ENCODE data around the gene DDN.
A peak's percentile ranks its signal among the peaks of the same experiment; 100 is the strongest.

Gene DDN

GRCh38 chr12:48972952-48973483 is 26.2 kb downstream of the DDN start:
- no peaks in the 10 kb centered on the region for H3K9me3 ChIP-seq (ENCODE audit: low read depth, low read length)
- no peak for TF ChIP-seq POLR2AphosphoS5 (IDR thresholded peaks at IDR 0.05; ENCODE audit: borderline replicate concordance, low read depth, low read length)
- TF ChIP-seq EZH2 (IDR thresholded peaks at IDR 0.05): no peak
- TF ChIP-seq FOXP2 (optimal IDR thresholded peaks at IDR 0.05; ENCODE audit: control extremely low read depth, extremely low read length, insufficient read depth): no peak
- no peak overlapping the region for H3K27ac ChIP-seq
- no peak overlapping the region for H3K9ac ChIP-seq (ENCODE audit: insufficient read length)
- no peaks in the 10 kb centered on the region for H3K36me3 ChIP-seq (ENCODE audit: insufficient read depth, low read length)
- no peak for DNase-seq (ENCODE audit: low read depth, low spot score)
- no peak overlapping the region for H3K4me3 ChIP-seq

GRCh38 chr12:48972213-48972951 is 26.8 kb downstream of the DDN start:
- no peak overlapping the region for H3K27ac ChIP-seq
- DNase-seq (ENCODE audit: low read depth, low spot score): no peak

GRCh38 chr12:48970702-48971334 is 28.4 kb downstream of the DDN start:
- H3K9ac ChIP-seq (ENCODE audit: insufficient read length): peak overlapping the region; percentile 73
- DNase-seq (ENCODE audit: low read depth, low spot score): no peak
- H3K27ac ChIP-seq: no peak overlapping the region
- TF ChIP-seq EZH2 (IDR thresholded peaks at IDR 0.05): no peak
- H3K4me3 ChIP-seq: peak overlapping the region; percentile 91
- H3K36me3 ChIP-seq (ENCODE audit: insufficient read depth, low read length): no peaks in the 10 kb centered on the region
- H3K9me3 ChIP-seq (ENCODE audit: low read depth, low read length): no peaks in the 10 kb centered on the region

More at GRCh38 chr12:48972213-48972951, 26.8 kb downstream of the DDN start:
- H3K9ac ChIP-seq (ENCODE audit: insufficient read length): no peak overlapping the region
- H3K4me3 ChIP-seq: peak overlapping the region; percentile 91
- no peaks in the 10 kb centered on the region for H3K36me3 ChIP-seq (ENCODE audit: insufficient read depth, low read length)
- TF ChIP-seq FOXP2 (optimal IDR thresholded peaks at IDR 0.05; ENCODE audit: control extremely low read depth, extremely low read length, insufficient read depth): no peak
- TF ChIP-seq EZH2 (IDR thresholded peaks at IDR 0.05): no peak
- no peak for TF ChIP-seq POLR2AphosphoS5 (IDR thresholded peaks at IDR 0.05; ENCODE audit: borderline replicate concordance, low read depth, low read length)
- no peaks in the 10 kb centered on the region for H3K9me3 ChIP-seq (ENCODE audit: low read depth, low read length)

DNA sequence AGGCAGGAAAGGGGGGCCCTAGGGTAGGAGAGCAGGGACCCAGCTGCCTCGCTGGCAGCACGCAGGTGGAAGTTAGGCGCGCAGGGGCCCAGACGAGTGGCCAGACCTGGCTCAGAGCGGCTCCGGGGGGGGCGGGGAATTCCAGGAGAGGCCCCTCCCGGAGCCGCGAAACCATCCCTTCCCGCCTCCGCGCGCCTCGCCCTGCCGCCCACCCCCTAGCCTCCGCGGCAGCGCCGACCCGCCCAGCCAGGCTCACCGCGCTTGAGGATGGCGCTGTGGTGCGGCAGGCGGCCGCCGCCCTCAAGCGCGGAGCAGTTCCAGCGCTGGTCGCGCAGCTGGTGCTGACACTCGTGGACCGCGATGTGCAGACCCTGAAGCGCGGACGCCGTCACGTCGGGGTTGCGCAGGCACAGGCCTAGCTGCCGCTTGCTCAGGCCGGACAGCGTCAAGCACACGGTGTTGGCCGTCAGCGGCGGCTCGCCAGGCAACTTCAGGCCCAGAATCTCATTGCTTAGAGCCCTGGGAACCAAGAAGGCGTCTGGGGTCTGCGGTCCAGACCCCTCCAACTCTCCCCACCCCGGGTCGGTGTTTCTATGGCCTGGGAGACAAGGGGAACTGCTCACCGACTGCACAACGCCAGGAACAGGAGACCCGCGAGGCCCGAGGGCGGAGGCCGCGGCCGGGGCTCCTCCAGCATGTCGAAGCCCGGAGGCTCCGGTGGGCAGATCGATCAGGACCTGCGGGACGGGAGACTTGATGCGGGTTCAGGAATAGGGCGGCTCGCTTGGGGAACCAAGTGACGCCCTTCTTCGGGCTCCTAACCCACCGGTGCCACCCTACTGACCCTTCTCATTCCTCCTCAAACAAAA is 29.1 kb downstream of the DDN start:
- no peak for TF ChIP-seq EZH2 (IDR thresholded peaks at IDR 0.05)
- no peak for TF ChIP-seq POLR2AphosphoS5 (IDR thresholded peaks at IDR 0.05; ENCODE audit: borderline replicate concordance, low read depth, low read length)
- TF ChIP-seq FOXP2 (optimal IDR thresholded peaks at IDR 0.05; ENCODE audit: control extremely low read depth, extremely low read length, insufficient read depth): no peak
- DNase-seq (ENCODE audit: low read depth, low spot score): no peak
- Histone ChIP-seq H3K27ac (no peak overlapping the region), H3K9ac (ENCODE audit: insufficient read length) (no peak overlapping the region), H3K9me3 (ENCODE audit: low read depth, low read length) (no peaks in the 10 kb centered on the region), H3K4me3 (peak overlapping the region; percentile 91), H3K36me3 (ENCODE audit: insufficient read depth, low read length) (no peaks in the 10 kb centered on the region)

GRCh38 chr12:48969160-48969771 is 29.9 kb downstream of the DDN start:
- TF ChIP-seq POLR2AphosphoS5 (IDR thresholded peaks at IDR 0.05; ENCODE audit: borderline replicate concordance, low read depth, low read length) (no peak), EZH2 (IDR thresholded peaks at IDR 0.05) (no peak), FOXP2 (optimal IDR thresholded peaks at IDR 0.05; ENCODE audit: control extremely low read depth, extremely low read length, insufficient read depth) (no peak)
- no peak for DNase-seq (ENCODE audit: low read depth, low spot score)
- Histone ChIP-seq H3K9me3 (ENCODE audit: low read depth, low read length) (no peaks in the 10 kb centered on the region), H3K9ac (ENCODE audit: insufficient read length) (no peak overlapping the region), H3K4me3 (no peak overlapping the region), H3K36me3 (ENCODE audit: insufficient read depth, low read length) (no peaks in the 10 kb centered on the region), H3K27ac (no peak overlapping the region)

GRCh38 chr12:48968467-48968866 is 30.7 kb downstream of the DDN start:
- TF ChIP-seq POLR2AphosphoS5 (IDR thresholded peaks at IDR 0.05; ENCODE audit: borderline replicate concordance, low read depth, low read length) (no peak), EZH2 (IDR thresholded peaks at IDR 0.05) (no peak), FOXP2 (optimal IDR thresholded peaks at IDR 0.05; ENCODE audit: control extremely low read depth, extremely low read length, insufficient read depth) (no peak)
- DNase-seq (ENCODE audit: low read depth, low spot score): no peak
- no peak overlapping the region for H3K27ac ChIP-seq
- H3K9me3 ChIP-seq (ENCODE audit: low read depth, low read length): no peaks in the 10 kb centered on the region
- no peak overlapping the region for H3K9ac ChIP-seq (ENCODE audit: insufficient read length)
- H3K36me3 ChIP-seq (ENCODE audit: insufficient read depth, low read length): no peaks in the 10 kb centered on the region
- H3K4me3 ChIP-seq: no peak overlapping the region

- no peak overlapping the region for H3K9ac ChIP-seq (ENCODE audit: insufficient read length)
- H3K36me3 ChIP-seq (ENCODE audit: insufficient read depth, low read length): no peaks in the 10 kb centered on the region
- no peak for DNase-seq (ENCODE audit: low read depth, low spot score)
- H3K27ac ChIP-seq: no peak overlapping the region
- no peaks in the 10 kb centered on the region for H3K9me3 ChIP-seq (ENCODE audit: low read depth, low read length)
- no peak for TF ChIP-seq POLR2AphosphoS5 (IDR thresholded peaks at IDR 0.05; ENCODE audit: borderline replicate concordance, low read depth, low read length)
- TF ChIP-seq EZH2 (IDR thresholded peaks at IDR 0.05): no peak
- no peak for TF ChIP-seq FOXP2 (optimal IDR thresholded peaks at IDR 0.05; ENCODE audit: control extremely low read depth, extremely low read length, insufficient read depth)
- H3K4me3 ChIP-seq: no peak overlapping the region
Observed at GRCh38 chr12:48967991-48968390, 31.2 kb downstream of the DDN start.

Measured in SK-N-MC (cell line).